ENCODE results near the gene BIK.

The BIK gene

DNA sequence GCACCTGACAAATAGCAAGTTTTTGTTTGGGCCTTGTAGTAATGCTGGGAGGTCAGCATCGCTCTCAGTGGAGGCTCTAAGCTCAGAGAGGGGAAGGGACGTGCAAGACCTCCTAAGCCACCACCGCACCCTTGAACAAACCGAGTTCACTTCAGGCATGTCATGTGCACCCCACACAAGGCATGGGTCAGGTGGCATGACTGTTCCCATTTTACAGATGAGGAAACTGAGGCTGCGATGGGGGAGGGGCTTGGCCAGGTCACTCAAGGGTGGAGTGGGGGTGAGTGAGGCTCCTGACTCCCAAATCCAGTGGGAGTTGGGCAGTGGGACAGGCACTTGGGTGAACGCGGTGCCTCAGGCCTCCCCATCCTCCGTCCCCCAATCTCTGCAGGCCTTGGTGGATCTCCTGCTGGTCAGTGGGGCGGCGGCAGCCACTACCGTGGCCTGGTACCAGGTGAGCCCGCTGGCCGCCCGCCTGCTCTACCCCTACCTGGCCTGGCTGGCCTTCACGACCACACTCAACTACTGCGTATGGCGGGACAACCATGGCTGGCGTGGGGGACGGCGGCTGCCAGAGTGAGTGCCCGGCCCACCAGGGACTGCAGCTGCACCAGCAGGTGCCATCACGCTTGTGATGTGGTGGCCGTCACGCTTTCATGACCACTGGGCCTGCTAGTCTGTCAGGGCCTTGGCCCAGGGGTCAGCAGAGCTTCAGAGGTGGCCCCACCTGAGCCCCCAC lies 52.0 kb downstream of the BIK start:
- no peak for DNase-seq (ENCODE audit: low spot score)

DNA sequence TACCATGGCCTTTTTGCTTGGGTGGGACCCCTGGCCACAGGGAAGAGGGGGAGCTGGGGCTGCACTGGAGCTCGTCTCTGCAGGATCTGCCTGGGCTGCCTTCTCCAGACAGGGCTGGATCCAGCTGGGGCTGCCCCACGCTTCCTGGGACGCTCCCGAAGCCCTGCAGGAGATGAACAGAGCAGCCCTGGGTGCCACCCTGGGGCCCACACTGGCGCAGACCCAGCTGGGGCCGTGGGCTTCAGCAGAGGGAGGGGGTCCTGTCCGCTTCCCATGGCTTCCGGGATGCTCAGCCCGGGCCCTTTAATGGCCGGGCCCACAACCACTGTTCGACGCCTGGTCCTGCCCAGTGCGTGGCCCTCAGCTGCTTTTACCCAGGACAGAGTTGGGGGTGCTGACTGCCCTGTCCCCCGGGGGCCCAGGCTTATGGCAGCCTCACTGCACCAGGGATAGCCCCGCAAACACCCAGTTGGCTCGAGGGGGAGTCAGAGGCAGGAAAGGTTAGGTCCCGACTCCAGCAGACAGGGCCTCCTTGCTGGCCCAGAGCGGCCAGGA lies 52.8 kb downstream of the BIK start:
- no peak for DNase-seq (ENCODE audit: low spot score)

GRCh38 chr22:43164636-43165035 lies 54.1 kb downstream of the BIK start:
- no peak for DNase-seq (ENCODE audit: low spot score)

DNA sequence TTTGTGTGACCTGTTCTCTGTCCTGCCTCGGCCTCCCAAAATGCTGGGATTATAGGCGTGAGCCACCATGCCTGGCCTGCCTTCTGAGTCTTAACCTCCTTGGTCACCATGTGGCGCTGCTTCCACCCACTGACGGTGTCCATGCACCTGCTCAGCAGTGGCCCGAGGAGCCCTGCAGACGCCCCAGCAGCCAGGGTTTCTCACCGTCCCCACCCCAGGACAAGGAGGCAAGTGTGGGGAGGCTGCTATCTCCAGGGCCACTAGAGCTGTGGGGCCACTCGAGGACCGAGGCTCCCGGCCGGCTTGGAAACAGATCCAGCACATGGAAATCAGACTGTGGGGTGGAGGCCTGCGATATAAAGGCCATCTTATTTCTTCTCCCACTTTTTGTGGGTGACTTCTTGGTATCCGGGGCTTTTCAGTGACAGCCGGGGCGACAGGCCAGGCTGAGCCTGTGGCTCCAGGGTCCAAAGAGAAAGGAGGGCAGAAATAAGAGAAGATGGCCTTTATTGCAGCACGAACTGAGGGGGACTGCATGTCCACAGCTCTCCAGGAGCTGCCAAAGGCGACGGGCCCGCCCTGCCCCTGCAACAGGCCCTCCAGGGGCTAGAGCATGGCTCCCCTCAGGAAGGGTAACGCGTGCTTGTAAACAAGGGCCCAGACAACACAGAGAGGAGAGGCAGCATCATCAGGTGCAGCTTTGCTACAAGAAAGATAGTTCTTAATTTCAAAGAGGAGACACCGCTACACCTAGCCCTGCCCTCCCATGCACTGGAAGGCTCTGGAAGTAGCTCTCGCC lies 55.8 kb downstream of the BIK start:
- no peak for DNase-seq (ENCODE audit: low spot score)

DNA sequence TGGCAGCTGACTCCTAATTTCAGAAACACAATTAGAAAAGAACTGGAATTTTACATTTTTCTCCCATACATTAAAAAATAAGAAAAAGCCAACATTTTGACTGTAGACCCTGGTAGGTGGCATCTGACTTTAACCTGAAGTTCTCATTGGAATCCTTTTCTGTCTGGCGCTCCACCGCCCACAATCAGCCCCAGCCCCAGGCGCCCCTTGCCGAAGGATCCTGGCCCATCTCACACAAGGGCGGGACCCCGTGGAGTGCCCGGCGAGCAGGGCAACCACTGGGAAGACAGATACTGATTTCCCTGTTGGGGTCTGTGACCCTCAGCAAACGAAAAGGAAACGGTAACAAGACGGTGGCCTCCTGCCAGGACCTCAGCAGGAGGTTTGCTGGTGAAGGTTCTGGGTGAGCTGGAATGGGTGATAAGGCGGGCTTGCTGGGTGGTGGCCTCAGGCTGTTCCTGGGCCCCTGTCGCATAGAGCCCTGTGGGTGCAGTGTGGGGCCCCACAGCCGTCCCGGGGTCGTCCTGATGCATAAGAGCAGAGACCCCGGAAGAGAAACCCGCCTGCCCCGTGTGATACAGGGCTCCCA lies 56.5 kb downstream of the BIK start:
- DNase-seq (ENCODE audit: low spot score), result no peak

DNA sequence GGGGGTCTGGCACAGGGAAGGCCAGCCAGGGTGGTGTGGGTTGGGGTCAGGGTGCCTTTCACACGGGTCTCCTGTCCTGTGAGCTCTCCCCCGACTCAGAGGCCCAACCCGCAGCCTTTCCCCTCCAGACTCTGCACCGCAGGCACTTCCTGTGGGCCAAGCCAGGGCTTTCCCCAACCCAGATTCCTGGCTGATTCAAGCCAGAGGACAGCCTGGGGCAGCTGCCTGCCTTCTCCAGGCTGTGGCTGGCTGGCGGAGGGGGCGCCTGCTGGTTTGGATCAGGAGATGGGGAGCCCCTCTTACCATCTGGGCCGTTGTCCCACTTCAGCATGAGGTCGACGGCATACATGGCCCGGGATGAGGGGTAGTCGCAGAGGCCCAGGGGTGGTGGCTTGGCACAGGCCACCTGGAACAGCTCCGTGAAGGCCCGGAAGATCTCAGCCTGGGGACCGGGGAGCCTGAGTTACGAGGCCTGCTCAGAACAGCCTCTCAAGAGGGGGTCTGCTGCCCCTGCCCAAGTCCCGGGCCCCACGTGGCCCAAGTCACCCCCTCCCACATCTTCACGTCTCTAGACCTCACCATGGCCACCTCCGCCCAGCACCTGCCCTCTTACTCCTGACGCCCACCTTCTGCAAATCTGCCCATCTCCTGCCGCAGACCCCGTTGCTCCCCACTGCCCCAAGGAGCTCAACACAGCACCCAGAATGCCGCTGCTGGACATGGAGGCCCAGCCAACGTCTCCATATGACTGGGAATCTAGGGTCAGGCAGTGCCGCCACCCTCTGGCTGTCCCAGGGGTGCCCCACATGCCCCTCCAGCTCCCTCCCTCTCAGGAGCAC lies 58.1 kb downstream of the BIK start:
- DNase-seq (ENCODE audit: low spot score), result no peak

- no peak for DNase-seq (ENCODE audit: low spot score)
Measured at GRCh38 chr22:43169310-43170130, 59.0 kb downstream of the BIK start.

- no peak for DNase-seq (ENCODE audit: low spot score)
Measured at GRCh38 chr22:43170131-43170480, 59.6 kb downstream of the BIK start.

DNA sequence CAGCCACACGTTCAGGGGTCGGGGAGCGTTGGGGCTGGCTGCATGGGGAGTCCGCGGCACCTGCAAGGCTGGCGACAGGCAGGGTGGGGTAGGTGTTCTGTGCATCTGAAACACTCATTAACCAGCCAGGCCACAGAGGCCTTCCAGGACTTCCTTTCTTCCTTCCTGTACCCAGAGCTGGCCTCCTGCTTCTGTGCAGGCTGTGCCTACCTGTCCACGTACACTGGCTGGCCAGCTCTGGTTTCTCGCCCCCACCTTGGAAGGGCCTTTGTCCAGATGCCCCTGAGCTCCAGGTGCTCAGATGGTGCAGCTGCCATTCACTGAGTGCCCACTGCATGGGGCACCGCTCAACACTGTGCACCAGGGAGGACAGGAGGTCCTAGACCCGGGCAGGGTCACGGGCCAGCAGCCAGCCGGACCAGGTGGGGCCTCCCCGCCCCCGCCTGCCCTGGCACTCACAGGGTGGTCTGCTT lies 60.5 kb downstream of the BIK start:
- DNase-seq (ENCODE audit: low spot score), result no peak

- no peak for DNase-seq (ENCODE audit: low spot score)
Measured at GRCh38 chr22:43171607-43172006, 61.1 kb downstream of the BIK start.

DNA sequence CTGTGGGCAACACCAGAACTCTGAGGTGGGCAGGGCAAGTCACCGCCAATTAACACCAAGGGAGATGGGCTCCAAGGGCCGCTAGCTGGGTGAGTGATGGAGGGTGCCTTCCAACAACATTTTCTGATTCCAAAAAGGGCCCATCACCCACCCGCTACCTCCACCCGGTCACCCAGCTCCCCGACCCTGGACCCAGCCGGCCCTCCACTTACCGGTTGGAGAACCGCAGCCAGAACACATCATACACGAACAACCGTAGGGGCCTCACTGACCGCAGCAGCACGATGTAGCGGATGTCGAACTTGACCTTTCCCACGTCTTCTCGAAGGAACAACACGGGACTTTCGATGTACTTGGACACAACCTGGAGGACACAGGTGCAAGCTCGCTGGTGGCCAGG lies 61.6 kb downstream of the BIK start:
- no peak for DNase-seq (ENCODE audit: low spot score)

DNA sequence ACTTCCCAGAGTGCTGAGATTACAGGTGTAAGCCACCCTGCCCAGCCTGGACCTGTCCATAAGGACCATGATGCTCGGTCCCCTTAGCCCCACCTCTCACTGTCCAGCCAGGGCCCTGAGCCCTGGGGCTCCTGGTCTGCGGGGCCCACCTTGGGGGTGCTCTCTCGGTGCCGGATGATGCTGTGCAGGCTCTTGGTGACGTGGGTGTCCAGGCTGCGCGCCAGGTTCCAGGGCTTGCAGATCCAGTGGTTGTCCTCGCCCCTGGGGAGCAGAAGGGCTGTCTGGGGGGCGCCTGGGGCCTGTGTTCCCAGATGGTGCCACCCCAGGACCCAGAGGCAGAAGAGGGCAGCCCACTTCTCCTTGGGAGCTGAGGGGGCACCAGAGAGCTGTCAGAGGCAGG lies 63.0 kb downstream of the BIK start:
- DNase-seq (ENCODE audit: low spot score), result no peak

DNA sequence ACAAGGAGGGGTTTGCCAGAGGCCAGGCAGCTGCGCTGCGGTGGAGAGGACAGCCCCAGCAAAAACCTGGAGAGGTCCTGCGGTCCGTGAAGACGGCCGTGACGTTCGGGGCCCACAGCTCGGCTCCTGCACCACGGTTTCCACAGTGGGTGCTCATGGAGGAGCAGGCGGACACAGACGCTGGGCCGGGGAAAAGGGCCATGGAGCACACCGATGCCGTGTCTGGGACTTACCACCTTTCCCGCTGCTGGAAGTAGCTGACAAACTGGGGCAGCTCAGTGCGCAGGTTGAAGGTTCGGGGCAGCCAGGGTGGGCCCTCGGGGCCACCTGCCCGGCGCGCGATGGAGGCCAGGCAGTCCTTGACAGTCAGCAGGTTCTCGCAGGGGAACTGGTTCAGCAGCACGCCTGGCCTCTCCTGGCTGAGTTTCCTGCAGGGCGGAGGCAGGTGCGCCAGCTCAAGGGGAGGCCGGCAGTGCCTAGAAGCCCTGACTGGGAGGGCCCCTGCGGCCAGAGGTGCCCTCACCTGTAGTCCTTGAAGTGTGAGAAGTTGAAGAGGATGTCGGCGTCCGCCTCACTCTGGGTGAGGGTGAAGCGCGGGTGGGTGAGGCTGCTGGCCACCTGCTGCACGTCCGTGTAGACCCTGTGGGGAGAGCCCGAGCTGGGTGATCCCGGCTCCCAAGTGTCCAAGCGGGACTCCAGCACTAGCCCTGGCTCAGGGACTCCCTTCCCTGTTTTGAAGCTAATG lies 63.6 kb downstream of the BIK start:
- DNase-seq (ENCODE audit: low spot score), result no peak

DNA sequence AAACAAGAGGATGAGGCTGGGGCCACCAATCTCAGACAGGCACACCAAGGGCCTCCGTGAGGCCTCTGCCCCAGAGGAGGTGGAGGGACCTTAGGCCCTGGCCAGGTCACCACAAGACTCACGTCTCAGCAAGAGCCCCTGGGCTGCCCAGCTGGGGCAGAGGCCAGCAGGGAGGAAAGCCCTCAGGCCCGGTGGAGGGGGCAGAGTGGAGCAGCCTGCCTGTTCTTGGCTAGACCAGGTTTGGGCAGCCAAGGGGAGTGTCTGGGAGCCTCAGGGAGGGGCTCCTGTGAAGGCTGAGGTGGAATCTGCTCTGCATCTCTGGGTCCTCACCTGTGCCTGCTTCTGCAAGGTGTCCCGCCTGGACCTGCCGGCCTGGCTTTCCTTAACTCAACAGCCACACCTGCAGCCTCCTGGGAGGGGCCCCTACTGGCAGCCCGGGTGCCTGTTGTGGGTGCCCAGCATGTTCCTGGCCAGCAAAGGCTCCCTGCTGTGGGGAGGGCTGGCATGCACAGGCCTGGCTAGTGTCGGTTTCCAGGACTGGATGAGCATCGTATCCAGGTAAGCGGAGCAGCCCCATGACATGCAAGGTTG lies 64.5 kb downstream of the BIK start:
- no peak for DNase-seq (ENCODE audit: low spot score)

GRCh38 chr22:43176090-43176489 lies 65.5 kb downstream of the BIK start:
- no peak for DNase-seq (ENCODE audit: low spot score)

- DNase-seq (ENCODE audit: low spot score), result no peak
Measured at GRCh38 chr22:43177479-43177878, 66.9 kb downstream of the BIK start.
